Psoas muscle (tissue), 8 donors: ENCODE results near the gene THAP4. TPM values are rescaled to one million over a fixed set of nuclear protein-coding genes. Genes with fewer than 3 reads are reported as not detected.
A peak's percentile ranks its signal among the peaks of the same experiment; 100 is the strongest.
"Not testable (repeated sequence)": the region's sequence is repeated elsewhere in the genome, so short reads cannot be mapped to it uniquely, and the experiment has no call there.

Experiments
- ATAC-seq, 4 donors: fragments of 200-7000 bp; cut with Tn5 transposase; one replicate each; pipeline ENCODE4 v1.9.1; 2020; ENCODE audit warnings: moderate library complexity in 3 of 4, mild to moderate bottlenecking in 2 of 4
- DNase-seq, 2 donors: peaks; one replicate each; pipeline ENCODE4 v3.0.0-alpha.2; 2020
- H3K27ac ChIP-seq: fragments of 200-600 bp; one replicate; pipeline ENCODE4 v1.8.0; 2022
- H3K27me3 ChIP-seq, 3 donors: fragments of 200-600 bp in 1 of 3; one replicate each; pipeline versions ENCODE4 v1.6.1 to v1.8.0; 2013 to 2022; ENCODE audit warnings: low read length in 2 of 3, mild to moderate bottlenecking in 2 of 3, moderate library complexity in 1 of 3; ENCODE audit not compliant: insufficient read depth in 3 of 3
- H3K36me3 ChIP-seq, 2 donors: fragments of 200-600 bp in 1 of 2; one replicate each; pipeline versions ENCODE4 v1.6.1 to v1.8.0; 2013 to 2022; ENCODE audit warnings: low read depth in 1 of 2, mild to moderate bottlenecking in 1 of 2, moderate library complexity in 1 of 2; ENCODE audit not compliant: insufficient read depth in 1 of 2
- H3K4me1 ChIP-seq: fragments of 200-600 bp; one replicate; pipeline ENCODE4 v1.8.0; 2022
- H3K4me3 ChIP-seq: fragments of 200-600 bp; one replicate; pipeline ENCODE4 v1.8.0; 2022; ENCODE audit warnings: mild to moderate bottlenecking
- H3K9me3 ChIP-seq: fragments of 200-600 bp; one replicate; pipeline ENCODE4 v1.8.0; 2022
- CTCF ChIP-seq: fragments of 200-600 bp; IDR thresholded peaks from one replicate; pipeline ENCODE4 v1.8.0; 2022; ENCODE audit warnings: antibody characterized with exemption
- WGBS, 3 donors: extraction: QIAGEN DNeasy Blood & Tissue Kit; methylation state at CpG; one replicate each; pipeline versions ENCODE4 v1.1.6 to v1.1.7; 2013; 5-methylcytosine and 5-hydroxymethylcytosine counted together
- intact Hi-C, 2 donors: fragments of 100-400 bp; cut with DNase I; formaldehyde crosslinking; loops; one replicate each; pipeline versions ENCODE4 v1.11.0 to v1.14.2; 2022
- polyA plus RNA-seq, 3 donors: library from polyadenylated mRNA; stranded (reverse); fragments of 200-250 nt; gene quantifications; one replicate each; pipeline ENCODE4 v1.2.3, GENCODE V29; 2013
- total RNA-seq, 4 donors: library from RNA; stranded (reverse); fragmentation: NEBNext Ultra II Directional in 2 of 4; extraction: Animal tissue kit (Norgen Biotek cat#: 25700) in 2 of 4; gene quantifications; one replicate each; pipeline versions ENCODE4 v1.2.1 to v1.2.4, GENCODE V29; 2021 to 2023
- donor health status: healthy with polysubstance abuse.
- donor health status: DM: no; HTN: no; CAD: no; lungs with moderate emphysema.
- donor health status: Bipolar disorder and iron deficiency.
- donor health status: healthy.
- donor health status: DM: yes; HTN: yes; CAD: no.
- donor health status: DM: no; HTN: no; CAD: no.
- donor health status: DM: no; HTN: no; CAD: no.
- donor health status: DM: yes; HTN: yes; CAD: no.

THAP4 gene
- total and polyA plus RNA-seq, 7 donors: 64.9 to 133 (median 89.6) TPM

DNA sequence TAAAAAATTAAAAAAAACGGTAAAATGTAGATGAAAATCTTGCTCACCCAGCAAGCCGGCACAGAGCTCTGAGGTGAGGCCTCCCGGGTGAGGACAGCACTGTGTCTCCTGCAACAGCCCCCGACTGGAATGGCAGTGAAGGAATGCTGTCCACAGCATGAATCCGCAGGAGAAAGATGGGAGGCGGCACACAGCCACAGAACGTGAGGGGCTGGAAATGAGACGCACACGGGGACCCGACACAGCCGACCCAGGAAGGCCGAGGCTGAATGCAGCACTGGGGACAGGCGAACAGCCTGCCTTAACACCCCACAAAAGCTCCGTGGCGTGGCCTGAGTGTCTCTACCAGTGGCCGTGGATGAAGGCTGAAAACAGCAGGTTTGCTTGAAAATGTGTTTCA, 43.7 kb downstream of the THAP4 start:
- Histone ChIP-seq H3K36me3 (peaks cover 0 to 49% of the 10 kb centered on the region in 2 donors), H3K27ac (no peak overlapping the region), H3K9me3 (no peaks in the 10 kb centered on the region), H3K4me3 (no peak overlapping the region), H3K4me1 (peaks cover 6% of the 10 kb centered on the region), H3K27me3 (no peaks in the 10 kb centered on the region)
- DNase-seq: no peak
- ATAC-seq: no peak
- 90 to 94% (median 93%) methylated on average over 16 of the region's 16 CpGs for WGBS, 3 donors
- intact Hi-C loops: no loop called here
- no peak for TF ChIP-seq CTCF

DNA sequence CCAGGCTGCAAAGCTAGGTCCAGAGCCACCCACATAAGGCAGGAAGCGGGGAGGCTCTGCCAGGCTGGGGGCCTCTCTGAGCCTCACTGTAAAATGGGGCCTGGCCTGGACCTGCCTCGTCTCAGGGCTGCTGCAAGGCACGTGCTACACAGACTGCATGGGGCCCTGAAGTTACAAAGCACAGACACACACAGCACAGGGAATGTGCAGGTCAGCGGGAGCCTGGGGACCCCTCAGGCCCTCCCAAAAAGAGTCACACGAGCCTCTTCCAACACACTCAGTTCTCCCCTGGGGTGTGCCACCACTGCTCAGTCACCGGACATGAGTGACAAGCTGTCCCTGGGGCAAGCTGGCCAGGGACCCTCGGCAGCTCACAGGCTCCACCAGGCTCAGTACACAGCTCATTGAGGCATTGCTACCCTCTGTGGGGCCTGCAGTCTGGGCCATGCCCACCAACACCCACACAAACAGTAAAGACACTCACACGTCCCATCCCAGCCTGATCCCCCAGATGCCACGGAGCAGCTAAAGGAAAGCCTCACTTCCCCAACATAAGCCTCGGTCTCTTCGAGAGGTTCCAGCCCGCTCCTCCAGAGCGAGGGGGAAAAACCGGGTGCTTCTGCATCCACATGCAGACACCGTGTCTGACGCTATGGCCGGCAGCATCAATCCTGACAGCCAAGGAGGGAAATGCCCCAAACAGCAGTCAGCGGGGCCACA, 44.7 kb downstream of the THAP4 start:
- no peak overlapping the region for H3K4me3 ChIP-seq
- peaks cover 0 to 48% of the 10 kb centered on the region in 2 donors for H3K36me3 ChIP-seq
- no peak for TF ChIP-seq CTCF
- intact Hi-C loops: no loop called here
- no peaks in the 10 kb centered on the region for H3K4me1 ChIP-seq
- no peaks in the 10 kb centered on the region for H3K9me3 ChIP-seq
- peak in 1 of 2 donors; percentile 12 for DNase-seq
- ATAC-seq: no peak
- no peak overlapping the region for H3K27ac ChIP-seq
- 89 to 93% (median 89%) methylated on average over 18 of the region's 18 CpGs for WGBS, 3 donors
- no peaks in the 10 kb centered on the region for H3K27me3 ChIP-seq

GRCh38 chr2:241590496-241591455, 46.2 kb downstream of the THAP4 start:
- H3K9me3 ChIP-seq, H3K27ac ChIP-seq, H3K27me3 ChIP-seq, H3K4me1 ChIP-seq, ATAC-seq, intact Hi-C loops, H3K4me3 ChIP-seq: not testable (repeated sequence)
- peak in 1 of 2 donors; percentile 11 for DNase-seq
- peaks cover 0 to 39% of the 10 kb centered on the region in 2 donors for H3K36me3 ChIP-seq
- 85 to 88% (median 88%) methylated on average over 33 of the region's 33 CpGs for WGBS, 3 donors

DNA sequence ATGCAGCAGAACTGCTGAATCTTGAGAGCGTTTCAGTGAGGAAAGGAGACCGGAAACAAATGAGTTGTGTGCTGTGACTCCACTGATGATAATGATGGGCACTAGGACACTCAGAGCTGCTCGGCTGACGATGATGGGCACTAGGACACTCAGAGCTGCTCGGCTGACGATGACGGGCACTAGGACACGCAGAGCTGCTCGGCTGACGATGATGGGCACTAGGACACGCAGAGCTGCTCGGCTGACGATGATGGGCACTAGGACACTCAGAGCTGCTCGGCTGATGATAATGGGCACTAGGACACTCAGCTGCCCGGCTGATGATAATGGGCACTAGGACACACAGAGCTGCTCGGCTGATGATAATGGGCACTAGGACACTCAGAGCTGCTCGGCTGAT, 47.1 kb downstream of the THAP4 start:
- H3K4me3 ChIP-seq, intact Hi-C loops, H3K4me1 ChIP-seq, H3K27me3 ChIP-seq, ATAC-seq, H3K9me3 ChIP-seq, H3K27ac ChIP-seq: not testable (repeated sequence)
- H3K36me3 ChIP-seq: peaks cover 0 to 33% of the 10 kb centered on the region in 2 donors
- 76 to 83% (median 82%) methylated on average over 17 of the region's 17 CpGs for WGBS, 3 donors
- DNase-seq: peak in 1 of 2 donors; percentile 32

- H3K27me3 ChIP-seq: no peaks in the 10 kb centered on the region
- no peak overlapping the region for H3K4me3 ChIP-seq
- no peak for TF ChIP-seq CTCF
- no peaks in the 10 kb centered on the region for H3K4me1 ChIP-seq
- peaks cover 0 to 45% of the 10 kb centered on the region in 2 donors for H3K36me3 ChIP-seq
- H3K27ac ChIP-seq: no peak overlapping the region
- ATAC-seq: no peak
- 88 to 97% (median 90%) methylated on average over 2 of the region's 2 CpGs for WGBS, 3 donors
- peaks cover 10% of the 10 kb centered on the region for H3K9me3 ChIP-seq
- intact Hi-C loops: no loop called here
- no peak for DNase-seq
Observed at GRCh38 chr2:241586564-241587264, 50.2 kb downstream of the THAP4 start.
